GM13976 (cell line): ENCODE measurements around the gene RAB11FIP3.

Experiments
- DNase-seq: peaks from one replicate; pipeline ENCODE4 v3.0.0; 2012; ENCODE audit warnings: low spot score
- CTCF ChIP-seq: IDR thresholded peaks from 2 replicates; pipeline ENCODE4 v1.5.1; 2012; ENCODE audit warnings: borderline replicate concordance, mild to moderate bottlenecking; ENCODE audit not compliant: insufficient read depth; ENCODE audit errors: extremely low read depth, missing control alignments, control extremely low read depth
- in situ Hi-C: fragments of 300-500 bp; cut with MboI; formaldehyde crosslinking; loops from one replicate; pipeline ENCODE4 v1.12.0; 2022; ENCODE audit warnings: low sequenced_read_pairs, mixed read lengths, inconsistent platforms; ENCODE audit not compliant: unreplicated experiment

RAB11FIP3 gene

GRCh38 chr16:518858-519257 lies 93.4 kb downstream of the RAB11FIP3 start:
- no peak for DNase-seq
- in situ Hi-C loops: no loop called here
- no peak for TF ChIP-seq CTCF

DNA sequence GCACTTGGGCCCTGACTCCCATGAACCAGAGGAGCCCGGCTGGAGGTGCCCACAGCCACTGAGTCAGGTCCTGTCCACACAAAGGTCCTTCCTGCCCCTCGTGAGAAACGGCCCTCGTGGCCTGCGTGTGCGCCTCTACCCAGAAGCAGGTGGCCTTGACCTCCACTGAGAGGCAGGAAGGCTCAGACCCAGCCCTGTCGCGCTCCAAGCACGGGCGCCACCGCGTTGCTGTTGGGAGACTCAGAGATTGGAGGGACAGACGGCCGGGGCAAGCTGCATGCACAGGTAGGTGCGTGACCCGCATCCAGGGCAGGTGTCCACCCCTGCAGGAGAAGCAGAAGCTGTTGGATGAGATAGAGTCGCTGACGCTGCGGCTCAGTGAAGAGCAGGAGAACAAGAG lies 94.0 kb downstream of the RAB11FIP3 start:
- DNase-seq: no peak
- in situ Hi-C loops: no loop called here
- no peak for TF ChIP-seq CTCF

DNA sequence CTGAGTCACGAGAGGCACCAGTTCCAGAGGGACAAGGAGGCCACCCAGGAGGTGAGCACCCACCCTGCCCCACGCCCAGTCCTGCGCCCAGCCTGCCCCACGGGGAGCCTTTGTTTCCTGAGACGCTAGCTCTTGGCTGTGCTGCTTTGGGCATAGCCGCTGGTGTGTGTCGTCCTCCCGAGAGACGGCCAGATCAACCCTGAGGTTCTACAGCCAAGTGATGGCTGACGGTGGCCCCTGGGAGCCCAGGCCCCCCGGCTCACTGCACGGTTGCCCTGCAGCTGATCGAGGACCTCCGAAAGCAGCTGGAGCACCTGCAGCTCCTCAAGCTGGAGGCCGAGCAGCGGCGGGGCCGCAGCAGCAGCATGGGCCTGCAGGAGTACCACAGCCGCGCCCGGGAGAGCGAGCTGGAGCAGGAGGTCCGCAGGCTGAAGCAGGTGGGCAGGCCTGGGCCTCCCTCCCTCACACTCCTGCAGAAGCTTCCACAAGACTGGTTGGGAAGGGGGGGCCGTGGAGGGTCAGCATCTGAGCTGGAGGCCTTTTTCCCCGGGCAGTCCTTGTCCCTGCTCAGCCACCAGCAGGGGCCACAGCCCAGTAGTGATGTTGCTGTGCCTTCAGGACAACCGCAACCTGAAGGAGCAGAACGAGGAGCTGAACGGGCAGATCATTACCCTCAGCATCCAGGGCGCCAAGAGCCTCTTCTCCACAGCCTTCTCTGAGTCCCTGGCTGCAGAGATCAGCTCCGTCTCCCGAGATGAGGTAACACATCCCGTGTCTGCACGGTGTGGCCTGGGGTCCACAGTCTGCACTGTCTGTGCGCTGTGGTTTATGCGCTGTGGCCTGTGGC lies 94.6 kb downstream of the RAB11FIP3 start:
- TF ChIP-seq CTCF: no peak
- DNase-seq: no peak
- in situ Hi-C loops: no loop called here

DNA sequence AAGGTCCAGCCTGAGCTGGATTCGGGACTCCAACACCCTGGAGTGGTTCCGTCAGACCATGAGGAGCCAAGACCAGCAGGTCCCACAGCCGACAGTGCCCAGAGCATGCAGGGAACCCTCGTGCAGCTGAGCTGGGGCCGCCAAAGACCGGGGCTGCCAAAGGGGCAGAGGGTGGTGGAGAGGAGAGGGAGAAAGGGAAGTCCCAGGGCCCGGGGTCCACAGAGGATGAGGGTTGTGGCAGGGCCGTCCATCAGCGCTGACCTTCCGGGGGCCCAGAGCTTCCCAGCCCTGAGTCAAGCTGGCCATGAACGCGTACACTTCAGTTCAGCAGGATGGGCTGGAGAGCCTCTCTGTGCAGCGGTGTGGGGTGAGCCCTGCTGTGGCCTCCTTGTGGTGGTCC lies 95.4 kb downstream of the RAB11FIP3 start:
- in situ Hi-C loops: no loop called here
- no peak for TF ChIP-seq CTCF
- no peak for DNase-seq

DNA sequence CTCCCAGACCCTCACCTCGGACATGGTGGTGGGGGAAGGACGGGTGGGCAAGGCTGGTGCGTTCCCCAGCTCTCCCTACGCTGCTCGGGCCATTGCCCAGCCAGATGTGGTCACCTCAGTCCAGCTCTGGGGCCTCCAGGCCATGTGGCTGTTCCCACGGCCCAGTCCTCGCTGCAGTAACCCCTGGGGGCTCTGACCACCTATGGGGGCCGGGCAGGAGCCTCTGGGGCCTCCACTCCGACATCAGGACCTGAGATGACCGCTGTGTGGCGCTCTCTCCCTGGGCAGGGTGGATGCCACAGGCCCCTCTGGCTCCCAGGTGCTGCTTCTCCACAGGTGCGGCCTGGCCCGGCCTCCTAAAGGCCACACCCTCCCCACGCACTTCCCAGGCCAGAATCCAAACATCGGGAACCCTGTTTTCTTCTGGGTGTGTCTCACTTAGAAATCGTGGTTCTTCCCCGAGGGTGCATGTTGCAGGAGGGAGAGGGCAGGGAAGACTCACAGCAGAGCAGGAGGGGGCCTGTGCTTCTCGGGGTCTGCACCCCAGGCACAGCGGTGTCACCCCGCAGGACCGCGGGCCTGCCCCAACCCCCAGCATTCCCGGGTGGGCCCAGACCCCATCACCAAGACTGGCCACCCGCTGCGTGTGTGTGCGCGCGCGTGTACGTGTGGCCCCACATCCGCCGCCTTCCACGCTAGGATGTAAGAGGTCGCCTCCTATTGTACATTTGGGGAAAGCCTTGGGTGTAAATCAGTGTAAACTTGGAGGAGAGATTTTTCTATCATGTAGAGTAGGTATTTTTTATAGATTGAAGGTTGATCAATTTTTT lies 96.1 kb downstream of the RAB11FIP3 start:
- no peak for TF ChIP-seq CTCF
- DNase-seq: no peak
- in situ Hi-C loops: no loop called here

GRCh38 chr16:522320-523096 lies 97.1 kb downstream of the RAB11FIP3 start:
- TF ChIP-seq CTCF: no peak
- no peak for DNase-seq
- in situ Hi-C loops: no loop called here
